Neural progenitor cell (in vitro differentiated cells): Measurements from ENCODE around the gene VARS2. TPM values are rescaled to one million over a fixed set of nuclear protein-coding genes. Genes with fewer than 3 reads are reported as not detected.

Experiments used
- DNase-seq: peaks from one replicate; pipeline ENCODE4 v3.0.0-alpha.2; 2016; ENCODE audit warnings: low spot score
- H2AFZ ChIP-seq: fragments of 200-600 bp; sonication (generic); replicated peaks from 2 replicates; pipeline ENCODE4 v1.6.1; 2016; ENCODE audit warnings: antibody characterized with exemption
- H3F3A ChIP-seq: fragments of 200-600 bp; sonication (generic); 2 replicates; pipeline ENCODE4 v1.6.1; 2016; ENCODE audit warnings: antibody characterized with exemption, low read depth
- H3K27ac ChIP-seq: fragments of 200-600 bp; sonication (generic); 2 replicates; pipeline ENCODE4 v1.5.1; 2016; ENCODE audit warnings: mild to moderate bottlenecking
- H3K27me3 ChIP-seq: fragments of 200-600 bp; sonication (generic); 2 replicates; pipeline ENCODE4 v1.6.1; 2016; ENCODE audit warnings: mild to moderate bottlenecking, moderate library complexity
- H3K36me3 ChIP-seq: fragments of 200-600 bp; sonication (generic); 2 replicates; pipeline ENCODE4 v1.5.1; 2016
- H3K4me1 ChIP-seq: fragments of 200-600 bp; sonication (generic); 2 replicates; pipeline ENCODE4 v1.6.1; 2016; ENCODE audit warnings: mixed run types
- H3K4me2 ChIP-seq: fragments of 200-600 bp; sonication (generic); 2 replicates; pipeline ENCODE4 v1.6.1; 2016
- H3K4me3 ChIP-seq: fragments of 200-600 bp; sonication (generic); 2 replicates; pipeline ENCODE4 v1.5.1; 2016
- H3K79me2 ChIP-seq: fragments of 200-600 bp; sonication (generic); 2 replicates; pipeline ENCODE4 v1.6.1; 2016; ENCODE audit warnings: low read depth
- H3K9ac ChIP-seq: fragments of 200-600 bp; sonication (generic); 2 replicates; pipeline ENCODE4 v1.6.1; 2016
- H3K9me3 ChIP-seq: fragments of 200-600 bp; sonication (generic); 2 replicates; pipeline ENCODE4 v1.5.1; 2016; ENCODE audit warnings: low read depth
- H4K20me1 ChIP-seq: fragments of 200-600 bp; sonication (generic); 2 replicates; pipeline ENCODE4 v1.6.1; 2016; ENCODE audit warnings: low read depth
- H3K27ac Mint-ChIP-seq: 3 replicates; pipeline ENCODE4 v1.8.0; 2021; ENCODE audit warnings: mixed read lengths
- H3K27me3 Mint-ChIP-seq: 2 replicates; pipeline ENCODE4 v1.8.0; 2022; ENCODE audit warnings: low read depth, mild to moderate bottlenecking, inconsistent platforms, moderate library complexity, mixed read lengths; ENCODE audit not compliant: insufficient read depth
- H3K36me3 Mint-ChIP-seq: 3 replicates; pipeline ENCODE4 v1.8.0; 2021; ENCODE audit warnings: mixed read lengths
- H3K4me1 Mint-ChIP-seq: 3 replicates; pipeline ENCODE4 v1.8.0; 2021; ENCODE audit warnings: mixed read lengths
- H3K4me3 Mint-ChIP-seq: 3 replicates; pipeline ENCODE4 v1.8.0; 2021; ENCODE audit warnings: mild to moderate bottlenecking, moderate library complexity, mixed read lengths
- H3K9me3 Mint-ChIP-seq: 3 replicates; pipeline ENCODE4 v1.8.0; 2020; ENCODE audit warnings: mixed read lengths
- CTCF ChIP-seq: fragments of 200-600 bp; sonication (generic); IDR thresholded peaks from 2 replicates; pipeline ENCODE4 v1.5.1; 2017; ENCODE audit warnings: antibody characterized with exemption, mild to moderate bottlenecking
- EZH2 ChIP-seq: fragments of 200-600 bp; sonication (generic); IDR thresholded peaks from 2 replicates; pipeline ENCODE4 v1.6.1; 2017; ENCODE audit warnings: antibody characterized with exemption, mild to moderate bottlenecking, moderate library complexity
- EZH2phosphoT487 ChIP-seq: fragments of 200-600 bp; sonication (generic); IDR thresholded peaks from 2 replicates; pipeline ENCODE4 v1.6.1; 2017; ENCODE audit warnings: antibody characterized with exemption
- total RNA-seq: library from RNA; depleted of rRNA; stranded (reverse); fragments of >200 nt; gene quantifications from 2 replicates; pipeline ENCODE4 v1.2.3, GENCODE V29; 2015; ENCODE audit warnings: low replicate concordance

VARS2 gene
- total RNA-seq, 1 donor from 2014 or later = 21.5 TPM

- Mint-ChIP-seq H3K4me3 (no peak overlapping the region), H3K9me3 (peaks cover 16% of the 10 kb centered on the region), H3K4me1 (peaks cover 3% of the 10 kb centered on the region), H3K36me3 (peaks cover 27% of the 10 kb centered on the region), H3K27me3 (peaks cover 4% of the 10 kb centered on the region), H3K27ac (no peak overlapping the region)
- no peaks in the 10 kb centered on the region for H3K36me3 ChIP-seq
- H3K27ac ChIP-seq = no peak overlapping the region
- no peaks in the 10 kb centered on the region for H3K9me3 ChIP-seq
- no peaks in the 10 kb centered on the region for H3F3A ChIP-seq
- no peak for TF ChIP-seq EZH2
- TF ChIP-seq EZH2phosphoT487 = no peak
- TF ChIP-seq CTCF = no peak
- H4K20me1 ChIP-seq = no peaks in the 10 kb centered on the region
- H3K79me2 ChIP-seq = no peaks in the 10 kb centered on the region
- H3K4me2 ChIP-seq = no peak overlapping the region
- no peak for DNase-seq
- H3K4me3 ChIP-seq = no peak overlapping the region
- H2AFZ ChIP-seq = no peak overlapping the region
- no peaks in the 10 kb centered on the region for H3K4me1 ChIP-seq
- no peaks in the 10 kb centered on the region for H3K27me3 ChIP-seq
- H3K9ac ChIP-seq = no peak overlapping the region
These were observed 14.6 kb downstream of the VARS2 start for GRCh38 chr6:30928677-30929076.

GRCh38 chr6:30930506-30930905 is 16.5 kb downstream of the VARS2 start:
- Histone ChIP-seq H3K36me3 (no peaks in the 10 kb centered on the region), H3K27ac (no peak overlapping the region), H3K27me3 (no peaks in the 10 kb centered on the region), H3K79me2 (no peaks in the 10 kb centered on the region), H4K20me1 (no peaks in the 10 kb centered on the region), H3K4me3 (no peak overlapping the region), H3F3A (no peaks in the 10 kb centered on the region), H3K9me3 (no peaks in the 10 kb centered on the region), H2AFZ (no peak overlapping the region), H3K4me2 (no peak overlapping the region), H3K4me1 (no peaks in the 10 kb centered on the region), H3K9ac (no peak overlapping the region)
- peaks cover 3% of the 10 kb centered on the region for H3K4me1 Mint-ChIP-seq
- no peak for TF ChIP-seq EZH2phosphoT487
- no peak for TF ChIP-seq CTCF
- TF ChIP-seq EZH2 = no peak
- H3K9me3 Mint-ChIP-seq = peaks cover 16% of the 10 kb centered on the region
- H3K27ac Mint-ChIP-seq = no peak overlapping the region
- H3K4me3 Mint-ChIP-seq = no peak overlapping the region
- no peak for DNase-seq
- peaks cover 26% of the 10 kb centered on the region for H3K36me3 Mint-ChIP-seq
- peaks cover 7% of the 10 kb centered on the region for H3K27me3 Mint-ChIP-seq

- H3K36me3 ChIP-seq = no peaks in the 10 kb centered on the region
- Mint-ChIP-seq H3K4me3 (no peak overlapping the region), H3K27ac (peak overlapping the region; percentile 11), H3K27me3 (peaks cover 7% of the 10 kb centered on the region), H3K9me3 (peaks cover 16% of the 10 kb centered on the region), H3K4me1 (peaks cover 3% of the 10 kb centered on the region), H3K36me3 (peaks cover 24% of the 10 kb centered on the region)
- TF ChIP-seq EZH2 (no peak), CTCF (no peak), EZH2phosphoT487 (no peak)
- no peak overlapping the region for H2AFZ ChIP-seq
- H3K27me3 ChIP-seq = no peaks in the 10 kb centered on the region
- no peak overlapping the region for H3K9ac ChIP-seq
- no peak for DNase-seq
- H4K20me1 ChIP-seq = no peaks in the 10 kb centered on the region
- H3K4me3 ChIP-seq = no peak overlapping the region
- no peak overlapping the region for H3K4me2 ChIP-seq
- peaks cover 2% of the 10 kb centered on the region for H3K4me1 ChIP-seq
- H3F3A ChIP-seq = no peaks in the 10 kb centered on the region
- H3K79me2 ChIP-seq = no peaks in the 10 kb centered on the region
- H3K27ac ChIP-seq = no peak overlapping the region
- no peaks in the 10 kb centered on the region for H3K9me3 ChIP-seq
These were observed 17.2 kb downstream of the VARS2 start for GRCh38 chr6:30931272-30931671.
